Panc1 (cell line): ENCODE measurements around the gene TMOD3. TPM values are rescaled to one million over a fixed set of nuclear protein-coding genes. Genes with fewer than 3 reads are reported as not detected.

Experiments
- ATAC-seq: fragments of 200-7000 bp; cut with Tn5 transposase; 2 replicates; pipeline ENCODE4 v1.9.1; 2020; ENCODE audit warnings: mild to moderate bottlenecking, moderate library complexity
- BruUV-seq: library from RNA; stranded (reverse); fragments of 400-500 nt; replicated peaks from 2 replicates; lab custom pipeline; 2021; lab: Mats Ljungman, UMichigan
- CTCF ChIA-PET: fragments of 300-600 bp; sonication (Branson Sonifier 250); formaldehyde crosslinking; loops from one replicate; lab custom pipeline; 2022; ENCODE audit warnings: antibody characterized with exemption; lab: Charles Lee
- POLR2A ChIA-PET: fragments of 300-600 bp; sonication (Branson Sonifier 250); formaldehyde crosslinking; loops from one replicate; lab custom pipeline; 2022; ENCODE audit warnings: antibody characterized with exemption; lab: Charles Lee
- DNase-seq: peaks from one replicate; pipeline ENCODE4 v3.0.0-alpha.2; 2010; ENCODE audit warnings: low read depth, low spot score
- H3K27ac ChIP-seq: 2 replicates; pipeline ENCODE4 v1.5.1; 2011; ENCODE audit warnings: mild to moderate bottlenecking, low read length, inconsistent platforms
- H3K27me3 ChIP-seq: fragments of 200-500 bp; sonication (Bioruptor generic); 2 replicates; pipeline ENCODE4 v1.6.0; 2014; ENCODE audit warnings: low read length, inconsistent platforms; ENCODE audit not compliant: control insufficient read depth, insufficient read depth
- H3K36me3 ChIP-seq: fragments of 200-500 bp; sonication (Bioruptor generic); 2 replicates; pipeline ENCODE4 v1.5.1; 2014; ENCODE audit warnings: inconsistent platforms, mild to moderate bottlenecking, low read length, moderate library complexity; ENCODE audit not compliant: control insufficient read depth, insufficient read depth
- H3K4me1 ChIP-seq: 2 replicates; pipeline ENCODE4 v1.5.1; 2011; ENCODE audit warnings: inconsistent platforms, mild to moderate bottlenecking, low read length, moderate library complexity; ENCODE audit not compliant: control insufficient read depth, insufficient read depth
- H3K4me3 ChIP-seq, 2 experiments: 2 replicates each; pipeline ENCODE4 v1.5.1; 2011 to 2012; ENCODE audit warnings: low read depth in 2 of 2, low read length in 2 of 2, mild to moderate bottlenecking in 2 of 2, inconsistent platforms in 1 of 2, moderate library complexity in 1 of 2
- H3K9me3 ChIP-seq: fragments of 200-500 bp; sonication (Bioruptor generic); 2 replicates; pipeline ENCODE4 v1.5.1; 2014; ENCODE audit warnings: low read depth, mild to moderate bottlenecking, inconsistent platforms, low read length, moderate library complexity; ENCODE audit not compliant: control insufficient read depth, insufficient read depth
- POLR2AphosphoS5 ChIP-seq: IDR thresholded peaks from 2 replicates; pipeline ENCODE4 v1.6.1; 2012; ENCODE audit warnings: mild to moderate bottlenecking, low read depth, low read length, moderate library complexity
- SIN3A ChIP-seq: IDR thresholded peaks from 2 replicates; pipeline ENCODE4 v1.6.1; 2012; ENCODE audit warnings: low read depth, mild to moderate bottlenecking, low read length, moderate library complexity, borderline replicate concordance; ENCODE audit not compliant: insufficient read depth
- TCF7L2 ChIP-seq: IDR thresholded peaks from 2 replicates; pipeline ENCODE4 v1.6.1; 2011; ENCODE audit warnings: mild to moderate bottlenecking, low read depth, low read length, inconsistent platforms
- in situ Hi-C: cut with HindIII; loops from 2 replicates; pipeline ENCODE4 v1.10.0; 2016; ENCODE audit warnings: low sequenced_read_pairs, low pct_unique_long_range_greater_than_20kb
- intact Hi-C: fragments of 100-400 bp; cut with micrococcal nuclease; formaldehyde crosslinking; loops from one replicate; pipeline ENCODE4 v1.10.0; 2022; ENCODE audit not compliant: unreplicated experiment
- total RNA-seq: library from RNA; stranded (reverse); gene quantifications from one replicate; pipeline ENCODE4 v1.2.1, GENCODE V29; 2021; ENCODE audit not compliant: unreplicated experiment
- TF ChIP-seq, protein P1 (sequence below), 2 experiments: IDR thresholded peaks; 2 replicates each; pipeline ENCODE4 v1.6.1; 2011 to 2012; ENCODE audit warnings: low read depth in 2 of 2, control low read depth in 1 of 2, low read length in 1 of 2, mild to moderate bottlenecking in 1 of 2, moderate library complexity in 1 of 2; ENCODE audit not compliant: insufficient read depth in 1 of 2
- TF ChIP-seq, protein P2 (sequence below): fragments of 450-650 bp; IDR thresholded peaks from 2 replicates; pipeline ENCODE4 v1.5.1; 2017; ENCODE audit warnings: mild to moderate bottlenecking

Gene TMOD3
- total RNA-seq, 1 experiment from 2014 or later: 53.4 TPM

- ChIA-PET CTCF (no interaction called here), POLR2A (interaction anchor here (0.6 kb wide), 1 partner anchor 51 kb away, joined by 5 read pairs; no protein-coding TSS in a partner anchor)
- Histone ChIP-seq H3K36me3 (no peaks in the 10 kb centered on the region), H3K27me3 (no peaks in the 10 kb centered on the region), H3K9me3 (no peaks in the 10 kb centered on the region), H3K4me3 (no peak overlapping the region), H3K27ac (no peak overlapping the region), H3K4me1 (no peaks in the 10 kb centered on the region)
- DNase-seq: no peak
- in situ Hi-C loops (no loop called here), intact Hi-C loops (no loop called here)
- no peak for ATAC-seq
- TF ChIP-seq POLR2AphosphoS5 (no peak), TCF7L2 (no peak), SIN3A (no peak)
- TF ChIP-seq, protein P1, sequence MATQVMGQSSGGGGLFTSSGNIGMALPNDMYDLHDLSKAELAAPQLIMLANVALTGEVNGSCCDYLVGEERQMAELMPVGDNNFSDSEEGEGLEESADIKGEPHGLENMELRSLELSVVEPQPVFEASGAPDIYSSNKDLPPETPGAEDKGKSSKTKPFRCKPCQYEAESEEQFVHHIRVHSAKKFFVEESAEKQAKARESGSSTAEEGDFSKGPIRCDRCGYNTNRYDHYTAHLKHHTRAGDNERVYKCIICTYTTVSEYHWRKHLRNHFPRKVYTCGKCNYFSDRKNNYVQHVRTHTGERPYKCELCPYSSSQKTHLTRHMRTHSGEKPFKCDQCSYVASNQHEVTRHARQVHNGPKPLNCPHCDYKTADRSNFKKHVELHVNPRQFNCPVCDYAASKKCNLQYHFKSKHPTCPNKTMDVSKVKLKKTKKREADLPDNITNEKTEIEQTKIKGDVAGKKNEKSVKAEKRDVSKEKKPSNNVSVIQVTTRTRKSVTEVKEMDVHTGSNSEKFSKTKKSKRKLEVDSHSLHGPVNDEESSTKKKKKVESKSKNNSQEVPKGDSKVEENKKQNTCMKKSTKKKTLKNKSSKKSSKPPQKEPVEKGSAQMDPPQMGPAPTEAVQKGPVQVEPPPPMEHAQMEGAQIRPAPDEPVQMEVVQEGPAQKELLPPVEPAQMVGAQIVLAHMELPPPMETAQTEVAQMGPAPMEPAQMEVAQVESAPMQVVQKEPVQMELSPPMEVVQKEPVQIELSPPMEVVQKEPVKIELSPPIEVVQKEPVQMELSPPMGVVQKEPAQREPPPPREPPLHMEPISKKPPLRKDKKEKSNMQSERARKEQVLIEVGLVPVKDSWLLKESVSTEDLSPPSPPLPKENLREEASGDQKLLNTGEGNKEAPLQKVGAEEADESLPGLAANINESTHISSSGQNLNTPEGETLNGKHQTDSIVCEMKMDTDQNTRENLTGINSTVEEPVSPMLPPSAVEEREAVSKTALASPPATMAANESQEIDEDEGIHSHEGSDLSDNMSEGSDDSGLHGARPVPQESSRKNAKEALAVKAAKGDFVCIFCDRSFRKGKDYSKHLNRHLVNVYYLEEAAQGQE (IDR thresholded peaks at IDR 0.05; ENCODE audit: insufficient read depth in 1 of 2, low read depth in 2 of 2, low read length in 1 of 2): no peak
- TF ChIP-seq, protein P2, sequence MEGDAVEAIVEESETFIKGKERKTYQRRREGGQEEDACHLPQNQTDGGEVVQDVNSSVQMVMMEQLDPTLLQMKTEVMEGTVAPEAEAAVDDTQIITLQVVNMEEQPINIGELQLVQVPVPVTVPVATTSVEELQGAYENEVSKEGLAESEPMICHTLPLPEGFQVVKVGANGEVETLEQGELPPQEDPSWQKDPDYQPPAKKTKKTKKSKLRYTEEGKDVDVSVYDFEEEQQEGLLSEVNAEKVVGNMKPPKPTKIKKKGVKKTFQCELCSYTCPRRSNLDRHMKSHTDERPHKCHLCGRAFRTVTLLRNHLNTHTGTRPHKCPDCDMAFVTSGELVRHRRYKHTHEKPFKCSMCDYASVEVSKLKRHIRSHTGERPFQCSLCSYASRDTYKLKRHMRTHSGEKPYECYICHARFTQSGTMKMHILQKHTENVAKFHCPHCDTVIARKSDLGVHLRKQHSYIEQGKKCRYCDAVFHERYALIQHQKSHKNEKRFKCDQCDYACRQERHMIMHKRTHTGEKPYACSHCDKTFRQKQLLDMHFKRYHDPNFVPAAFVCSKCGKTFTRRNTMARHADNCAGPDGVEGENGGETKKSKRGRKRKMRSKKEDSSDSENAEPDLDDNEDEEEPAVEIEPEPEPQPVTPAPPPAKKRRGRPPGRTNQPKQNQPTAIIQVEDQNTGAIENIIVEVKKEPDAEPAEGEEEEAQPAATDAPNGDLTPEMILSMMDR: no peak
- no TSS peak for BruUV-seq
These were observed 14.8 kb upstream of the TMOD3 start for GRCh38 chr15:51814606-51815005.

DNA sequence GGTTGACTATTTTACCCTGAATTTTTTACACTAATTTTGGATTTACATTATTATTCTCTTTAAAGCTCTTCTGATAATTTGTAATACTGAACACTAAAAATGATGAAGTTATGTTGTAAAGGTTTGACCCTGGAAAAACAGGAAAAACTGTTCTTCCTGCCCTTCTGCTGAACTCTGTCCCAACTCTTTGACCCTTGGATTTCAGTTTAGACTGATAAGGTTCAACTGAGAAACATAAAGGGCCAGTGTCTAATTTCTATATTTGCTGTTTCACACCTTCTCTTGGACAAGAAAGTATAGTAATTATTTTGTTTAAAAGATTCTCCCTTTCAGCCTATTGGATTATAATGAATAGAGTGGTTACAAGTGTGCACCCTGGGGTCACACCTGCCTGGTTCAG is 12.8 kb upstream of the TMOD3 start:
- ChIA-PET CTCF (no interaction called here), POLR2A (no interaction called here)
- in situ Hi-C loops: no loop called here
- DNase-seq (no peak), ATAC-seq (no peak)
- no TSS peak for BruUV-seq
- TF ChIP-seq, protein P2: no peak
- no peak for TF ChIP-seq POLR2AphosphoS5
- TF ChIP-seq, protein P1 (IDR thresholded peaks at IDR 0.05; ENCODE audit: insufficient read depth in 1 of 2, low read depth in 2 of 2, low read length in 1 of 2): no peak
- no peak for TF ChIP-seq TCF7L2
- TF ChIP-seq SIN3A: no peak
- Histone ChIP-seq H3K4me1 (no peaks in the 10 kb centered on the region), H3K36me3 (no peaks in the 10 kb centered on the region), H3K4me3 (no peak overlapping the region), H3K27me3 (no peaks in the 10 kb centered on the region), H3K27ac (no peak overlapping the region), H3K9me3 (peaks cover 6% of the 10 kb centered on the region; the same call in 1 of the 2 replicates)
- intact Hi-C loops: no loop called here
